Activated T-helper 17 cell treated with anti-CD3 and anti-CD28 coated beads, Interleukin-2, amount 50 U/mL, for 72 hours (primary cell): ENCODE data around the gene UBE2F. TPM values are rescaled to one million over a fixed set of nuclear protein-coding genes. Genes with fewer than 3 reads are reported as not detected.
"Not testable (repeated sequence)": the region's sequence is repeated elsewhere in the genome, so short reads cannot be mapped to it uniquely, and the experiment has no call there.

Experiments used
- ATAC-seq: fragments of 150-1000 bp; cut with Tn5 transposase; replicated peaks from 2 replicates; pipeline ENCODE4 v1.10.0; 2021; ENCODE audit warnings: mild to moderate bottlenecking, moderate library complexity
- H3K27ac Mint-ChIP-seq: one replicate; pipeline ENCODE4 v1.8.0; 2022; ENCODE audit warnings: mixed read lengths
- H3K27me3 Mint-ChIP-seq: one replicate; pipeline ENCODE4 v1.8.0; 2022; ENCODE audit warnings: mixed read lengths
- H3K36me3 Mint-ChIP-seq: one replicate; pipeline ENCODE4 v1.8.0; 2022; ENCODE audit warnings: low read depth, mild to moderate bottlenecking, mixed read lengths
- H3K4me1 Mint-ChIP-seq: one replicate; pipeline ENCODE4 v1.8.0; 2022; ENCODE audit warnings: mixed read lengths
- H3K4me3 Mint-ChIP-seq: one replicate; pipeline ENCODE4 v1.8.0; 2022; ENCODE audit warnings: mild to moderate bottlenecking, mixed read lengths
- H3K9me3 Mint-ChIP-seq: one replicate; pipeline ENCODE4 v1.8.0; 2022; ENCODE audit warnings: mixed read lengths
- total RNA-seq, 2 donors: library from RNA; stranded (reverse); gene quantifications; one replicate each; pipeline ENCODE4 v1.2.3, GENCODE V29; 2022

UBE2F gene
- total RNA-seq, 2 donors from 2014 or later = 38.9 to 44.7 TPM

GRCh38 chr2:238046725-238047270 is 80.0 kb downstream of the UBE2F start:
- Mint-ChIP-seq H3K9me3 (peaks cover 13% of the 10 kb centered on the region), H3K4me3 (no peak overlapping the region), H3K27me3 (no peaks in the 10 kb centered on the region), H3K36me3 (peaks cover 58% of the 10 kb centered on the region), H3K4me1 (no peaks in the 10 kb centered on the region), H3K27ac (no peak overlapping the region)
- ATAC-seq = no peak

GRCh38 chr2:238053191-238053776 is 86.5 kb downstream of the UBE2F start:
- Mint-ChIP-seq H3K9me3 (no peaks in the 10 kb centered on the region), H3K36me3 (no peaks in the 10 kb centered on the region), H3K4me1 (no peaks in the 10 kb centered on the region), H3K27me3 (peaks cover 14% of the 10 kb centered on the region), H3K27ac (no peak overlapping the region), H3K4me3 (no peak overlapping the region)
- ATAC-seq = no peak

- Mint-ChIP-seq H3K9me3 (no peaks in the 10 kb centered on the region), H3K36me3 (no peaks in the 10 kb centered on the region), H3K27ac (no peak overlapping the region), H3K27me3 (peaks cover 14% of the 10 kb centered on the region), H3K4me1 (peaks cover 10% of the 10 kb centered on the region), H3K4me3 (no peak overlapping the region)
- ATAC-seq = no peak
Observed at GRCh38 chr2:238055841-238056240, 89.0 kb downstream of the UBE2F start.

- H3K4me1 Mint-ChIP-seq = peaks cover 12% of the 10 kb centered on the region
- not testable (repeated sequence) for ATAC-seq, H3K27ac Mint-ChIP-seq, H3K9me3 Mint-ChIP-seq, H3K4me3 Mint-ChIP-seq
- H3K27me3 Mint-ChIP-seq = peaks cover 14% of the 10 kb centered on the region
- H3K36me3 Mint-ChIP-seq = peaks cover 17% of the 10 kb centered on the region
Observed at GRCh38 chr2:238057696-238058575, 91.1 kb downstream of the UBE2F start.

- Mint-ChIP-seq H3K4me1 (peaks cover 15% of the 10 kb centered on the region), H3K36me3 (peaks cover 29% of the 10 kb centered on the region), H3K9me3 (no peaks in the 10 kb centered on the region), H3K27me3 (peaks cover 14% of the 10 kb centered on the region), H3K4me3 (peak overlapping the region; percentile 92), H3K27ac (peak overlapping the region; percentile 88)
- ATAC-seq = no peak
Observed at GRCh38 chr2:238059505-238059904, 92.7 kb downstream of the UBE2F start.

GRCh38 chr2:238060096-238060541 is 93.3 kb downstream of the UBE2F start:
- Mint-ChIP-seq H3K27ac (peak overlapping the region; percentile 88), H3K27me3 (peaks cover 14% of the 10 kb centered on the region), H3K4me3 (peak overlapping the region; percentile 92), H3K9me3 (no peaks in the 10 kb centered on the region), H3K36me3 (peaks cover 35% of the 10 kb centered on the region), H3K4me1 (peaks cover 17% of the 10 kb centered on the region)
- ATAC-seq = no peak

GRCh38 chr2:238060542-238061314 is 93.9 kb downstream of the UBE2F start, which contains the start of gene SCLY:
SCLY (plus strand) TSS chr2:238061001; CDS start chr2:238061055, 54 bp downstream.
- no peaks in the 10 kb centered on the region for H3K9me3 Mint-ChIP-seq
- H3K27me3 Mint-ChIP-seq = peaks cover 13% of the 10 kb centered on the region
- peaks cover 41% of the 10 kb centered on the region for H3K36me3 Mint-ChIP-seq
- H3K27ac Mint-ChIP-seq = peak within 1 kb of the TSS; percentile 88
- H3K4me1 Mint-ChIP-seq = peaks cover 20% of the 10 kb centered on the region
- peak within 1 kb of the TSS; percentile 92 for H3K4me3 Mint-ChIP-seq
- ATAC-seq = peak; percentile 97

- no peaks in the 10 kb centered on the region for H3K9me3 Mint-ChIP-seq
- peaks cover 49% of the 10 kb centered on the region for H3K36me3 Mint-ChIP-seq
- peaks cover 24% of the 10 kb centered on the region for H3K4me1 Mint-ChIP-seq
- peak overlapping the region; percentile 82 for H3K27ac Mint-ChIP-seq
- peak overlapping the region; percentile 92 for H3K4me3 Mint-ChIP-seq
- peak; percentile 6 for ATAC-seq
- peaks cover 8% of the 10 kb centered on the region for H3K27me3 Mint-ChIP-seq
Observed at GRCh38 chr2:238061315-238062202, 94.7 kb downstream of the UBE2F start.

GRCh38 chr2:238063414-238064189 is 96.8 kb downstream of the UBE2F start:
- H3K27me3 Mint-ChIP-seq = no peaks in the 10 kb centered on the region
- H3K4me3 Mint-ChIP-seq = peak overlapping the region; percentile 92
- ATAC-seq = no peak
- peak overlapping the region; percentile 4 for H3K27ac Mint-ChIP-seq
- H3K9me3 Mint-ChIP-seq = peaks cover 3% of the 10 kb centered on the region
- H3K4me1 Mint-ChIP-seq = peaks cover 37% of the 10 kb centered on the region
- H3K36me3 Mint-ChIP-seq = peaks cover 70% of the 10 kb centered on the region

GRCh38 chr2:238064376-238064775 is 97.6 kb downstream of the UBE2F start:
- Mint-ChIP-seq H3K9me3 (peaks cover 3% of the 10 kb centered on the region), H3K27ac (peak overlapping the region; percentile 4), H3K4me1 (peaks cover 38% of the 10 kb centered on the region), H3K4me3 (peak overlapping the region; percentile 92), H3K36me3 (peaks cover 78% of the 10 kb centered on the region), H3K27me3 (no peaks in the 10 kb centered on the region)
- ATAC-seq = no peak

- Mint-ChIP-seq H3K9me3 (peaks cover 3% of the 10 kb centered on the region), H3K4me1 (peaks cover 39% of the 10 kb centered on the region), H3K36me3 (peaks cover 86% of the 10 kb centered on the region), H3K4me3 (peak overlapping the region; percentile 92), H3K27me3 (no peaks in the 10 kb centered on the region), H3K27ac (no peak overlapping the region)
- ATAC-seq = no peak
Observed at GRCh38 chr2:238065071-238065846, 98.4 kb downstream of the UBE2F start.

GRCh38 chr2:238066218-238066617 is 99.4 kb downstream of the UBE2F start:
- H3K27ac Mint-ChIP-seq = peak overlapping the region; percentile 74
- peak overlapping the region; percentile 53 for H3K4me3 Mint-ChIP-seq
- peaks cover 94% of the 10 kb centered on the region for H3K36me3 Mint-ChIP-seq
- peaks cover 3% of the 10 kb centered on the region for H3K9me3 Mint-ChIP-seq
- H3K4me1 Mint-ChIP-seq = peaks cover 38% of the 10 kb centered on the region
- no peaks in the 10 kb centered on the region for H3K27me3 Mint-ChIP-seq
- ATAC-seq = peak; percentile 14
